Panc1 (cell line): ENCODE results near the gene SRGAP3. TPM values are rescaled to one million over a fixed set of nuclear protein-coding genes. Genes with fewer than 3 reads are reported as not detected.

ENCODE experiments used
- ATAC-seq: fragments of 200-7000 bp; cut with Tn5 transposase; 2 replicates; pipeline ENCODE4 v1.9.1; 2020; ENCODE audit warnings: mild to moderate bottlenecking, moderate library complexity
- BruUV-seq: library from RNA; stranded (reverse); fragments of 400-500 nt; replicated peaks from 2 replicates; lab custom pipeline; 2021; lab: Mats Ljungman, UMichigan
- CTCF ChIA-PET: fragments of 300-600 bp; sonication (Branson Sonifier 250); formaldehyde crosslinking; loops from one replicate; lab custom pipeline; 2022; ENCODE audit warnings: antibody characterized with exemption; lab: Charles Lee
- POLR2A ChIA-PET: fragments of 300-600 bp; sonication (Branson Sonifier 250); formaldehyde crosslinking; loops from one replicate; lab custom pipeline; 2022; ENCODE audit warnings: antibody characterized with exemption; lab: Charles Lee
- DNase-seq: peaks from one replicate; pipeline ENCODE4 v3.0.0-alpha.2; 2010; ENCODE audit warnings: low read depth, low spot score
- H3K27ac ChIP-seq: 2 replicates; pipeline ENCODE4 v1.5.1; 2011; ENCODE audit warnings: mild to moderate bottlenecking, low read length, inconsistent platforms
- H3K27me3 ChIP-seq: fragments of 200-500 bp; sonication (Bioruptor generic); 2 replicates; pipeline ENCODE4 v1.6.0; 2014; ENCODE audit warnings: low read length, inconsistent platforms; ENCODE audit not compliant: control insufficient read depth, insufficient read depth
- H3K36me3 ChIP-seq: fragments of 200-500 bp; sonication (Bioruptor generic); 2 replicates; pipeline ENCODE4 v1.5.1; 2014; ENCODE audit warnings: inconsistent platforms, mild to moderate bottlenecking, low read length, moderate library complexity; ENCODE audit not compliant: control insufficient read depth, insufficient read depth
- H3K4me1 ChIP-seq: 2 replicates; pipeline ENCODE4 v1.5.1; 2011; ENCODE audit warnings: inconsistent platforms, mild to moderate bottlenecking, low read length, moderate library complexity; ENCODE audit not compliant: control insufficient read depth, insufficient read depth
- H3K4me3 ChIP-seq, 2 experiments: 2 replicates each; pipeline ENCODE4 v1.5.1; 2011 to 2012; ENCODE audit warnings: low read depth in 2 of 2, low read length in 2 of 2, mild to moderate bottlenecking in 2 of 2, inconsistent platforms in 1 of 2, moderate library complexity in 1 of 2
- H3K9me3 ChIP-seq: fragments of 200-500 bp; sonication (Bioruptor generic); 2 replicates; pipeline ENCODE4 v1.5.1; 2014; ENCODE audit warnings: low read depth, mild to moderate bottlenecking, inconsistent platforms, low read length, moderate library complexity; ENCODE audit not compliant: control insufficient read depth, insufficient read depth
- CTCF ChIP-seq: fragments of 450-650 bp; IDR thresholded peaks from 2 replicates; pipeline ENCODE4 v1.5.1; 2017; ENCODE audit warnings: mild to moderate bottlenecking
- POLR2AphosphoS5 ChIP-seq: IDR thresholded peaks from 2 replicates; pipeline ENCODE4 v1.6.1; 2012; ENCODE audit warnings: mild to moderate bottlenecking, low read depth, low read length, moderate library complexity
- REST ChIP-seq, 2 experiments: IDR thresholded peaks; 2 replicates each; pipeline ENCODE4 v1.6.1; 2011 to 2012; ENCODE audit warnings: low read depth in 2 of 2, control low read depth in 1 of 2, low read length in 1 of 2, mild to moderate bottlenecking in 1 of 2, moderate library complexity in 1 of 2; ENCODE audit not compliant: insufficient read depth in 1 of 2
- SIN3A ChIP-seq: IDR thresholded peaks from 2 replicates; pipeline ENCODE4 v1.6.1; 2012; ENCODE audit warnings: low read depth, mild to moderate bottlenecking, low read length, moderate library complexity, borderline replicate concordance; ENCODE audit not compliant: insufficient read depth
- TCF7L2 ChIP-seq: IDR thresholded peaks from 2 replicates; pipeline ENCODE4 v1.6.1; 2011; ENCODE audit warnings: mild to moderate bottlenecking, low read depth, low read length, inconsistent platforms
- in situ Hi-C: cut with HindIII; loops from 2 replicates; pipeline ENCODE4 v1.10.0; 2016; ENCODE audit warnings: low sequenced_read_pairs, low pct_unique_long_range_greater_than_20kb
- intact Hi-C: fragments of 100-400 bp; cut with micrococcal nuclease; formaldehyde crosslinking; loops from one replicate; pipeline ENCODE4 v1.10.0; 2022; ENCODE audit not compliant: unreplicated experiment
- total RNA-seq: library from RNA; stranded (reverse); gene quantifications from one replicate; pipeline ENCODE4 v1.2.1, GENCODE V29; 2021; ENCODE audit not compliant: unreplicated experiment

Gene SRGAP3
- total RNA-seq, 1 experiment from 2014 or later, result 0.82 TPM

GRCh38 chr3:9130345-9131305, 118.8 kb downstream of the SRGAP3 start:
- ChIA-PET CTCF (no interaction called here), POLR2A (no interaction called here)
- H3K4me3 ChIP-seq, result no peak overlapping the region
- intact Hi-C loops (no loop called here), in situ Hi-C loops (no loop called here)
- BruUV-seq, result no TSS peak
- no peaks in the 10 kb centered on the region for H3K9me3 ChIP-seq
- TF ChIP-seq CTCF, result no peak
- TF ChIP-seq SIN3A, result no peak
- no peak for TF ChIP-seq TCF7L2
- no peak for TF ChIP-seq REST (IDR thresholded peaks at IDR 0.05; ENCODE audit: insufficient read depth in 1 of 2, low read depth in 2 of 2, low read length in 1 of 2)
- no peak for TF ChIP-seq POLR2AphosphoS5
- H3K27ac ChIP-seq, result no peak overlapping the region
- no peaks in the 10 kb centered on the region for H3K4me1 ChIP-seq
- no peaks in the 10 kb centered on the region for H3K36me3 ChIP-seq
- H3K27me3 ChIP-seq, result peaks cover 3% of the 10 kb centered on the region; the same call in 1 of the 2 replicates
- DNase-seq (no peak), ATAC-seq (no peak)

- Histone ChIP-seq H3K9me3 (no peaks in the 10 kb centered on the region), H3K4me1 (no peaks in the 10 kb centered on the region), H3K27me3 (peaks cover 3% of the 10 kb centered on the region; the same call in 1 of the 2 replicates), H3K36me3 (no peaks in the 10 kb centered on the region), H3K4me3 (no peak overlapping the region), H3K27ac (no peak overlapping the region)
- no peak for TF ChIP-seq POLR2AphosphoS5
- BruUV-seq, result no TSS peak
- in situ Hi-C loops, result no loop called here
- ATAC-seq (no peak), DNase-seq (no peak)
- ChIA-PET CTCF (no interaction called here), POLR2A (no interaction called here)
- intact Hi-C loops, result no loop called here
Measured at GRCh38 chr3:9129365-9129764, 120.1 kb downstream of the SRGAP3 start.
